ENCODE measurements around the gene CLDN18. TPM values are rescaled to one million over a fixed set of nuclear protein-coding genes. Genes with fewer than 3 reads are reported as not detected.

Gene CLDN18
- not detected in 2 replicates for total RNA-seq

GRCh38 chr3:138009476-138010272 lies at the start of gene CLDN18:
Gene CLDN18, plus strand, starts transcription at chr3:138010165. Its CDS starts 61 bp downstream, at chr3:138010226.
- no peak for DNase-seq (ENCODE audit: low read depth)
- no peak within 1 kb of the TSS for H3K4me3 ChIP-seq (ENCODE audit: low read depth, low read length)
- TF ChIP-seq CTCF (conservative IDR thresholded peaks at IDR 0.05; ENCODE audit: low read depth, low read length), result no peak

- no peak overlapping the region for H3K4me3 ChIP-seq (ENCODE audit: low read depth, low read length)
- no peak for DNase-seq (ENCODE audit: low read depth)
- no peak for TF ChIP-seq CTCF (conservative IDR thresholded peaks at IDR 0.05; ENCODE audit: low read depth, low read length)
These were observed 47.7 kb upstream of the CLDN18 start for GRCh38 chr3:137962251-137962650.

GRCh38 chr3:137963463-137963862 lies 46.5 kb upstream of the CLDN18 start:
- no peak for TF ChIP-seq CTCF (conservative IDR thresholded peaks at IDR 0.05; ENCODE audit: low read depth, low read length)
- no peak for DNase-seq (ENCODE audit: low read depth)
- no peak overlapping the region for H3K4me3 ChIP-seq (ENCODE audit: low read depth, low read length)

GRCh38 chr3:137970914-137971831 lies 38.8 kb upstream of the CLDN18 start:
- no peak overlapping the region for H3K4me3 ChIP-seq (ENCODE audit: low read depth, low read length)
- no peak for DNase-seq (ENCODE audit: low read depth)
- peak; percentile 94 for TF ChIP-seq CTCF (conservative IDR thresholded peaks at IDR 0.05; ENCODE audit: low read depth, low read length)

GRCh38 chr3:137972396-137972795 lies 37.6 kb upstream of the CLDN18 start:
- H3K4me3 ChIP-seq (ENCODE audit: low read depth, low read length), result no peak overlapping the region
- no peak for DNase-seq (ENCODE audit: low read depth)
- TF ChIP-seq CTCF (conservative IDR thresholded peaks at IDR 0.05; ENCODE audit: low read depth, low read length), result no peak

- H3K4me3 ChIP-seq (ENCODE audit: low read depth, low read length), result no peak overlapping the region
- no peak for TF ChIP-seq CTCF (conservative IDR thresholded peaks at IDR 0.05; ENCODE audit: low read depth, low read length)
- DNase-seq (ENCODE audit: low read depth), result no peak
These were observed 31.6 kb upstream of the CLDN18 start for GRCh38 chr3:137978328-137978727.
